Mucosa of stomach (tissue), 1 donor: ENCODE results near the gene FABP1.

Experiments used
- H3K27me3 ChIP-seq: one replicate; pipeline ENCODE4 v1.7.0; 2013; ENCODE audit warnings: mild to moderate bottlenecking, low read length; ENCODE audit not compliant: control insufficient read depth, insufficient read depth
- H3K36me3 ChIP-seq: one replicate; pipeline ENCODE4 v1.7.0; 2013; ENCODE audit warnings: low read length; ENCODE audit not compliant: control insufficient read depth, insufficient read depth
- H3K4me1 ChIP-seq: one replicate; pipeline ENCODE4 v1.7.0; 2013; ENCODE audit warnings: mild to moderate bottlenecking, low read length; ENCODE audit not compliant: control insufficient read depth, insufficient read depth
- H3K4me3 ChIP-seq: one replicate; pipeline ENCODE4 v1.7.0; 2013; ENCODE audit warnings: low read length
- H3K9ac ChIP-seq: one replicate; pipeline ENCODE4 v1.7.0; 2013; ENCODE audit warnings: mild to moderate bottlenecking, low read length, moderate library complexity
- H3K9me3 ChIP-seq: one replicate; pipeline ENCODE4 v1.7.0; 2013; ENCODE audit warnings: mild to moderate bottlenecking, low read length, moderate library complexity; ENCODE audit not compliant: control insufficient read depth
- donor health status: Pancreatic carcinoma.

Gene FABP1

DNA sequence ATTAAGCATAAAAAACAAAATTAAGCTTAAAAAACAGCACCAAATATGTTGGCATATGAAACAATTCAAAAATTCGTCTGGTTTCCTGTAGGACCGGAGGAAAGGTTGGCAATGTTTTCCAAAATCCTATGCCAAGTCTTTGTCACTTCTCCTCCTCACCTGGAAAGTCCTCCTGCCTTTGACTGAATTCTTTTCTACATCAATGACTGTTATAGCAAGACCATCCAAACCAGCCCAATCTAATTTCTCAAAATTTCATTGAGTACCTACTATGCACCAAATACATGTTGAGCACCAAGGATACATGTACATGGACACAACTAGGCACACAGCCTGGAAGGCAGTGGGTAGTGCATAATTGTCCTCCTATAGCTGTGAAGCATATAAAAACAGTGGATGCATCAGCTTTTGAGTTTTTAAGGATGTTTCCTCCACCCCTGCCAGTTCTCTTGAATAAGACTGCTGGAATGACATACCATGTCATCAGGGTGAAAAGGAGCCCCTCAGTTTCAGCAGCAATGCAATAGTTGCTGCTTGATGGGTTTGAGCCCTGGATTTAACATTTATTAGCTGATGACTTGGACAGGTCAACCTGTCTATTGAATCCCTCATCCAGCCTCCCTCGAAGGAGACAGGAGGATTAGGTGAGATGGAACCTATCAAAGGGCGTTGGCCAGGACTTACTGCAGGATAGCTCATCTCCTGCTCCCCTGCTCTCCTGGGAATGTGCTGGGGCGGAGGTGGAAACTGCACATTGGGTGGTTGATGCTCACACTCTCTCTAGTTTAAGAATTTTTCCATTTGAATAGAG, 4.5 kb downstream of the FABP1 start:
- Histone ChIP-seq H3K4me1 (peaks cover 4% of the 10 kb centered on the region), H3K4me3 (no peak overlapping the region)

GRCh38 chr2:88122141-88122884, 5.5 kb downstream of the FABP1 start:
- Histone ChIP-seq H3K36me3 (no peaks in the 10 kb centered on the region), H3K4me1 (no peaks in the 10 kb centered on the region), H3K9ac (no peak overlapping the region), H3K27me3 (peaks cover 3% of the 10 kb centered on the region), H3K4me3 (no peak overlapping the region), H3K9me3 (no peaks in the 10 kb centered on the region)

More for the DNA sequence above, 4.5 kb downstream of the FABP1 start:
- Histone ChIP-seq H3K9ac (no peak overlapping the region), H3K27me3 (peaks cover 3% of the 10 kb centered on the region), H3K36me3 (no peaks in the 10 kb centered on the region), H3K9me3 (no peaks in the 10 kb centered on the region)

DNA sequence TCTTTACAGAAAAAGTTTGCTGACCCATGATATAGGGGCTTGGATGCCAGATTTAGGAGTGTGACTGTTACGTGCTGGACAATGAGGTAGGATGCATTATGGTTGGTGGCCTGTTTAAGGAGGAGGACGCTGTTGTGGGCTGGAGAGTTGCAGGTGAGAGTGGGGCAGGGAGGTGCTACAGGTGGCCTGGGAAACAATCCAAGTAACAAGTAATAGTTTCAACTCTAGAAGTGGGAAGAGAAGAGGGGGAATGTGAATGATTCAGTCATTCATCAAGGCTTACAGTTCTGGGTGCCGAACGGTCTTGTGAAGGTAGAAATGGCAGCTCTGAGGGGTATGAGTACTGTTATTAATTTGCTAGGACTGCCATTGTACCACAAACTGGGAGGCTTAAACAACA, 6.2 kb downstream of the FABP1 start:
- Histone ChIP-seq H3K4me1 (no peaks in the 10 kb centered on the region), H3K9me3 (no peaks in the 10 kb centered on the region), H3K36me3 (no peaks in the 10 kb centered on the region), H3K4me3 (no peak overlapping the region), H3K27me3 (peaks cover 3% of the 10 kb centered on the region), H3K9ac (no peak overlapping the region)

DNA sequence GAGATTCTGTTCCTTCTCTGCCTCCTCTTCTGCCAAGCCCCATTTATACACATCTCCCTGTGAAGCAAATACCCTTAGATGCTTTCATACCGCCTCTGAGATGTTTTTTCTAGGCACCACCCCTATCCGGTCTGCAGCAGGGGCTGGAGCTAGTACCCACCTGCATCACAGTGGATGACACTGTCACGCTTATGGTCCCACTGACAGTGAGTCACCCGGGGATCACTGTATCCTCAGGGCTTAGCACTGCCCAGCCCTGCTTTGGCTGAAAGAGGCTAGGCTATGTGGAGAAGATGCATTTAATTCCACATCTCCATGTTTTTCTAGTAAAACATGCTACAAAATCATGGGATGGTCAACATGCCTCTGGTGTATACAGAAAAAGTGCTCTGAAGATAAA, 9.9 kb downstream of the FABP1 start:
- H3K9me3 ChIP-seq = no peaks in the 10 kb centered on the region
- H3K4me1 ChIP-seq = no peaks in the 10 kb centered on the region
- H3K9ac ChIP-seq = no peak overlapping the region
- H3K27me3 ChIP-seq = peaks cover 3% of the 10 kb centered on the region
- no peak overlapping the region for H3K4me3 ChIP-seq
- H3K36me3 ChIP-seq = no peaks in the 10 kb centered on the region

DNA sequence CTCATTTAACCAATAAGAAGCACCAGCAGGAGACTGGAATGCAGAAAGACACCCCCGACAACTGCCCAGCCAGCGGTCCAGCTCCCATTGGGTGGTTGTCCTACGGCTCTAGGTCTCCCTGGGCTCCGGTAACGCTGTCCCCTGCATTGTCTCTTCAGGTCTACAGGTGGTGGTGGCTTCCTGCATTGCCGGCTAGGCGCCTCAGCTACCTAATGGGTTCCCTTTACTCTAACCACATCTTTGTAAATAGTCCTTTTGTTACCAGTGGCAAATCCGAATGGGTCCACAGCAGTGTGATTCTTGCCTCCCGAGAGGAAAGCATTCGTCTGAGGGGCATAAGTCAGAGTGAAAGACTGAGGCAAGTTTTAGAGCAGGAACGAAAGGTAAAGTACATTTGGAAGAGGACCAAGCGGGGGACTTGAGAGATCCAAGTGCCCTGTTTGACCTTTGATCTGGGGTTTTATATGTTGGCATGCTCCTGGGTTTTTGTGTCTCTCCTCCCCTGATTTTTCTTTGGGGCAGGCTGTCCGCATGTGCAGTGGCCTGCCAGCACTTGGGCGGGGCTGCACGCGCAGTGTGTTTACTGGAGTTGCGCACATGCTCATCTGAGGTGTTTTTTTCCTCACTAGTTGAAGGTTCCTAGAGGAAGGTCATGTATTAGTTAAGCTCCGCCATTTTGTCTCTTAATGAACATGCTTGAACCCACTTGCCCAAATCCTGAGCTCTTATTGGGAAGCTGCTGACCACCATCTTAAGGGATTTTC, 11.0 kb downstream of the FABP1 start:
- H3K9me3 ChIP-seq = no peaks in the 10 kb centered on the region
- peaks cover 3% of the 10 kb centered on the region for H3K27me3 ChIP-seq
- no peak overlapping the region for H3K9ac ChIP-seq
- no peak overlapping the region for H3K4me3 ChIP-seq
- H3K36me3 ChIP-seq = no peaks in the 10 kb centered on the region
- no peaks in the 10 kb centered on the region for H3K4me1 ChIP-seq

- Histone ChIP-seq H3K9me3 (no peaks in the 10 kb centered on the region), H3K27me3 (peaks cover 3% of the 10 kb centered on the region), H3K9ac (no peak overlapping the region), H3K4me1 (no peaks in the 10 kb centered on the region), H3K4me3 (no peak overlapping the region), H3K36me3 (no peaks in the 10 kb centered on the region)
These were observed 11.9 kb downstream of the FABP1 start for GRCh38 chr2:88115825-88116518.

- Histone ChIP-seq H3K9ac (no peak overlapping the region), H3K4me1 (no peaks in the 10 kb centered on the region), H3K9me3 (no peaks in the 10 kb centered on the region), H3K36me3 (no peaks in the 10 kb centered on the region), H3K4me3 (no peak overlapping the region), H3K27me3 (peaks cover 3% of the 10 kb centered on the region)
These were observed 13.0 kb downstream of the FABP1 start for GRCh38 chr2:88114889-88115288.

GRCh38 chr2:88113069-88113468, 14.8 kb downstream of the FABP1 start:
- Histone ChIP-seq H3K27me3 (no peaks in the 10 kb centered on the region), H3K4me1 (no peaks in the 10 kb centered on the region), H3K36me3 (no peaks in the 10 kb centered on the region), H3K9ac (no peak overlapping the region), H3K4me3 (no peak overlapping the region), H3K9me3 (no peaks in the 10 kb centered on the region)

- Histone ChIP-seq H3K36me3 (no peaks in the 10 kb centered on the region), H3K9me3 (no peaks in the 10 kb centered on the region), H3K9ac (no peak overlapping the region), H3K4me3 (no peak overlapping the region), H3K27me3 (no peaks in the 10 kb centered on the region), H3K4me1 (no peaks in the 10 kb centered on the region)
These were observed 17.0 kb downstream of the FABP1 start for GRCh38 chr2:88110830-88111229.

DNA sequence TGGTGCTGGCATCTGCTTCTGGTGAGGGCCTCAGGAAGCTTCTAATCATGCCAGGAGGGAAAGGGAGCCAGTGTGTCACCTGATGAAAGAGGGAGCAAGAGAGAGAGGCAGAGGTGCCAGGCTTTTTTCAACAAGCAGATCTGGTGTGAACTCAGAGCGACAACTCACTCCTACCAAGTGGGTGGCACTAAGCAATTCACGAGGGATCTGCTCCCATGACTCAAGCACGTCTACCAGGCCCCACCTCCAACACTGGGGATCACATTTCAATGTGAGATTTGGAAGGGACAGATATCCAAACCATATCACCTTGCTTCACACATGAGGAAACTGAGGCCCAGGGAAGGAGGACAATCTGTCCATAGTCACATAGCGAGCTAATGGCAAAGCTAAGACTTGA, 19.1 kb downstream of the FABP1 start:
- no peaks in the 10 kb centered on the region for H3K27me3 ChIP-seq
- no peak overlapping the region for H3K9ac ChIP-seq
- no peaks in the 10 kb centered on the region for H3K4me1 ChIP-seq
- no peaks in the 10 kb centered on the region for H3K36me3 ChIP-seq
- H3K9me3 ChIP-seq = no peaks in the 10 kb centered on the region
- H3K4me3 ChIP-seq = no peak overlapping the region

- no peak overlapping the region for H3K4me3 ChIP-seq
- no peak overlapping the region for H3K9ac ChIP-seq
- no peaks in the 10 kb centered on the region for H3K4me1 ChIP-seq
- no peaks in the 10 kb centered on the region for H3K36me3 ChIP-seq
- no peaks in the 10 kb centered on the region for H3K9me3 ChIP-seq
- H3K27me3 ChIP-seq = no peaks in the 10 kb centered on the region
These were observed 27.4 kb downstream of the FABP1 start for GRCh38 chr2:88100489-88100858.
